NB4 (cell line): ENCODE results near the gene UBAC2.

ENCODE experiments used
- MYC ChIP-seq: IDR thresholded peaks from 2 replicates; pipeline ENCODE4 v1.6.1; 2011; ENCODE audit warnings: low read depth, low read length
- POLR2A ChIP-seq: IDR thresholded peaks from 2 replicates; pipeline ENCODE4 v1.6.1; 2011; ENCODE audit warnings: mild to moderate bottlenecking; ENCODE audit not compliant: insufficient read length; ENCODE audit errors: extremely low read depth
- TF ChIP-seq, protein P1 (sequence below): IDR thresholded peaks from one replicate; pipeline ENCODE4 v1.5.1; 2012; ENCODE audit warnings: low read depth, low read length
- TF ChIP-seq, protein P2 (sequence below): IDR thresholded peaks from 2 replicates; pipeline ENCODE4 v1.6.1; 2011; ENCODE audit warnings: low read depth, low read length

DNA sequence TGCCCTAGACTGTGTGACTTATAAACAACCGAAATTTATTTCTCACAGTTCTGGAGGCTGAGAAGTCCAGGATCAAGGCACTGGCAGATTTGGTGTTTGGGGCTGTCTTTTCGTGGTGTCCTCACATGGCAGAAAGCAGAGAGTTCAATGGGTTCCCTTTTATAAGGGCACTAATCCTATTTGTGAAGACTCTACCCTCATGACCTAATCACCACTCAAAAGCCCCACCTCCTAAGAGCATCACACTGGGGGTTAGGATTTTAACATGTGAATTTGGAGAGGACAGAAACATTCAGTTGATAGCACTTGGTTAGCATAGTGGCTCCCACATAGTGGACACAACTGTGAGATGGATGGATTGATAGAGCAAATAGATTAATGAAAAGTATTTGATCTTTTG lies 79.0 kb downstream of the UBAC2 start:
- TF ChIP-seq, protein P1, sequence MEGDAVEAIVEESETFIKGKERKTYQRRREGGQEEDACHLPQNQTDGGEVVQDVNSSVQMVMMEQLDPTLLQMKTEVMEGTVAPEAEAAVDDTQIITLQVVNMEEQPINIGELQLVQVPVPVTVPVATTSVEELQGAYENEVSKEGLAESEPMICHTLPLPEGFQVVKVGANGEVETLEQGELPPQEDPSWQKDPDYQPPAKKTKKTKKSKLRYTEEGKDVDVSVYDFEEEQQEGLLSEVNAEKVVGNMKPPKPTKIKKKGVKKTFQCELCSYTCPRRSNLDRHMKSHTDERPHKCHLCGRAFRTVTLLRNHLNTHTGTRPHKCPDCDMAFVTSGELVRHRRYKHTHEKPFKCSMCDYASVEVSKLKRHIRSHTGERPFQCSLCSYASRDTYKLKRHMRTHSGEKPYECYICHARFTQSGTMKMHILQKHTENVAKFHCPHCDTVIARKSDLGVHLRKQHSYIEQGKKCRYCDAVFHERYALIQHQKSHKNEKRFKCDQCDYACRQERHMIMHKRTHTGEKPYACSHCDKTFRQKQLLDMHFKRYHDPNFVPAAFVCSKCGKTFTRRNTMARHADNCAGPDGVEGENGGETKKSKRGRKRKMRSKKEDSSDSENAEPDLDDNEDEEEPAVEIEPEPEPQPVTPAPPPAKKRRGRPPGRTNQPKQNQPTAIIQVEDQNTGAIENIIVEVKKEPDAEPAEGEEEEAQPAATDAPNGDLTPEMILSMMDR: no peak
- TF ChIP-seq POLR2A: no peak
- TF ChIP-seq MYC: no peak
- TF ChIP-seq, protein P2, sequence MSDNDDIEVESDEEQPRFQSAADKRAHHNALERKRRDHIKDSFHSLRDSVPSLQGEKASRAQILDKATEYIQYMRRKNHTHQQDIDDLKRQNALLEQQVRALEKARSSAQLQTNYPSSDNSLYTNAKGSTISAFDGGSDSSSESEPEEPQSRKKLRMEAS: no peak
